Lower leg skin (tissue), 3 donors: Measurements from ENCODE around the gene CENPU.

Experiments used
- POLR2A ChIP-seq, 2 donors: fragments of 450-650 bp; IDR thresholded peaks; one replicate each; pipeline ENCODE4 v1.6.1; 2016 to 2017; ENCODE audit warnings: antibody characterized with exemption in 2 of 2, mild to moderate bottlenecking in 1 of 2, moderate library complexity in 1 of 2
- TF ChIP-seq, protein P1 (sequence below), 3 donors: fragments of 450-650 bp; IDR thresholded peaks; one replicate each; pipeline ENCODE4 v1.5.1; 2016; ENCODE audit warnings: antibody characterized with exemption in 3 of 3, mild to moderate bottlenecking in 3 of 3, moderate library complexity in 2 of 3

DNA sequence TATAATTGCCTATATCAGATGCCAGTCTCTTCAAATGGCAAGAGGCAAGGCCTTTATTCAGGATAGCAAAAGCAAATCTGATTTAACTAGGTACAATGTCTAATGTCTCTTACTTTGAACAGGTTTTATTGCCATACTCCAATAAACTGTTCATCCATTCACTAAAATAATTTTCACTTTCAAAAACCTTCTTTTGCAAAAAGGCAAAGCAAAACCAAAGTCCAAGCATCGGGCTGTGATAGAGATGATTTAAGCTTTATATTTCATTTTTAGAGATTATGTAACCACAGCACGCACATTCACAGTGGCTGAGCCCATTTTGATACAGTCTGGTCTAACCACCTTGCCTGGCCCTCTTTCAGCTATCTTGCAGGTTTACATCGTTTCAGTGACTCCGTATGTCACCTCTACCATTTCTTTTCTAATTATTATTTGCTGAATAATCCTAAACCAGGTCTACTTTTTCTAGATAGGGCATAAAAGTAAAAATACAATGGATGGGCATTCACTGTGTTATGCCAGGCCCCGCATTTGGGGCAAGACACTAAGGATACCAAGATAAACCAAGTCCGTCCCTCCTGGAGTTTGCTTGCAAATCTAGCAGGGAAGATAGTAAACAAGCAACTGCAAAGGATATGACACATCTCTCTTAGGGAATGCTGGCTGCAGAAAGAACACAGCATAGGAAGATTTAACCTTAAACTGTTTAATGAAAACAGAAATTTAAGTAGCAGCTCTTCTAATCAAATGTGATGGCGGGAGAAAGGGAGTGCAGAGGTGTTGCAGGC, 86.4 kb downstream of the CENPU start:
- TF ChIP-seq, protein P1, sequence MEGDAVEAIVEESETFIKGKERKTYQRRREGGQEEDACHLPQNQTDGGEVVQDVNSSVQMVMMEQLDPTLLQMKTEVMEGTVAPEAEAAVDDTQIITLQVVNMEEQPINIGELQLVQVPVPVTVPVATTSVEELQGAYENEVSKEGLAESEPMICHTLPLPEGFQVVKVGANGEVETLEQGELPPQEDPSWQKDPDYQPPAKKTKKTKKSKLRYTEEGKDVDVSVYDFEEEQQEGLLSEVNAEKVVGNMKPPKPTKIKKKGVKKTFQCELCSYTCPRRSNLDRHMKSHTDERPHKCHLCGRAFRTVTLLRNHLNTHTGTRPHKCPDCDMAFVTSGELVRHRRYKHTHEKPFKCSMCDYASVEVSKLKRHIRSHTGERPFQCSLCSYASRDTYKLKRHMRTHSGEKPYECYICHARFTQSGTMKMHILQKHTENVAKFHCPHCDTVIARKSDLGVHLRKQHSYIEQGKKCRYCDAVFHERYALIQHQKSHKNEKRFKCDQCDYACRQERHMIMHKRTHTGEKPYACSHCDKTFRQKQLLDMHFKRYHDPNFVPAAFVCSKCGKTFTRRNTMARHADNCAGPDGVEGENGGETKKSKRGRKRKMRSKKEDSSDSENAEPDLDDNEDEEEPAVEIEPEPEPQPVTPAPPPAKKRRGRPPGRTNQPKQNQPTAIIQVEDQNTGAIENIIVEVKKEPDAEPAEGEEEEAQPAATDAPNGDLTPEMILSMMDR (IDR thresholded peaks at IDR 0.05) = no peak
- TF ChIP-seq POLR2A (IDR thresholded peaks at IDR 0.05) = no peak
